Measurements from ENCODE around the gene MCM5.

Gene MCM5

DNA sequence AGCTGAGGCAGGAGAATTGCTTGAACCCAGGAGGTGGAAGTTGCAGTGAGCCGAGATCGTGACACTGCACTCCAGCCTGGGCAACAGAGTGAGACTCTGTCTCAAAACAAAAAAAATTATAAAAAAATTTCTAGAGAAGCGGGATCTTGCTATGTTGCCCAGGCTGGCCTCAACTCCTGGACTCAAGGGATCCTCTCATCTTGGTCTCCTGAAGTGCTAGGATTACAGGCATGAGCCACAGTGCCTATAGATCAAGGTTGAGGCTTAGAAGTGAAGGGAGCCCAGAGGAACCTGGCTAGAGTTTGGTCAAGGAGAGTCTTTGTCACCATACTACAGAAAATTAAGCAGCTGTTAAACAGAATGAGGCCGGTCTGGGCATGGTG lies 1.4 kb upstream of the MCM5 start:
- DNase-seq: peak in 1 of 10 donors; percentile 13
- intact Hi-C loops (cut with DNase I): no loop called here

DNA sequence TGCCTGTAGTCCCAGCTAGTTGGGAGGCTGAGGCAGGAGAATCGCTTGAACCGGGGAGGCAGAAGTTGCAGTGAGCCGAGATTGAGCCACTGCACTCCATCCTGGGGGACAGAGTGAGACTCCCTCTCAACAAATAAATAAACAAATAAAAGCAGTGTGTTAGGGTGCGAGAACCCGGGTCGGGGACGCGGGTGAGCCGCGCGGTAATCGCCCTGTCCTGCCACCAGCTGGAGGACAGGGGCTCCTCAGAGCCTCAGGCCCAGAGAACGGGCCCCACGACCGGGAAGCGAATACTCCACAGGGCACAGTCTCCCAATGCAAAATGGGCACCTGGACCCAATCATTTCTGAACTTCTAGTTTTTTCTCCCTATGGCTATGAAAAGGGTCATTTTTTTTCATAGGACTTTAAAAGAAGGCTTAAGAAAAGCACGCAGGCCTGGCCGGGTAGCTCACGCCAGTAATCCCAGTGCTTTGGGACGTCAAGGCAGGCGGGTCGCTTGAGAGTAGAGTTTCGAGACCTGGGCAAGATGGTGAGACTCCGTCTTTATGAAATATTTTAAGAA lies 744 bp upstream of the MCM5 start:
- DNase-seq: peak in 1 of 10 donors; percentile 55
- intact Hi-C loops (cut with DNase I): no loop called here

DNA sequence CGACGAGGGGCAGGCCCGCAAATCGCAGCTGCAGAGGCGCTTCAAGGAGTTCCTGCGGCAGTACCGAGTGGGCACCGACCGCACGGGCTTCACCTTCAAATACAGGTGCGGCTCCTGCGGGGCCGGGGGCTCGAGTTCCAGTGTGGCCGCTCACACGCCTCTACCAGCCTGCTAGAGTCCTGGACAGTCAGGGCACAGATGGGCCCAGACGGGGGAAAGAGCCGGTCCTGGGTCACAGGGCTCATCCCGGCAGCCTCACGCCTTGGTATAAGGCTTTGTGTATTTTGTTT lies 506 bp downstream of the MCM5 start:
- intact Hi-C loops (cut with DNase I): no loop called here
- peak in 1 of 10 donors; percentile 59 for DNase-seq

DNA sequence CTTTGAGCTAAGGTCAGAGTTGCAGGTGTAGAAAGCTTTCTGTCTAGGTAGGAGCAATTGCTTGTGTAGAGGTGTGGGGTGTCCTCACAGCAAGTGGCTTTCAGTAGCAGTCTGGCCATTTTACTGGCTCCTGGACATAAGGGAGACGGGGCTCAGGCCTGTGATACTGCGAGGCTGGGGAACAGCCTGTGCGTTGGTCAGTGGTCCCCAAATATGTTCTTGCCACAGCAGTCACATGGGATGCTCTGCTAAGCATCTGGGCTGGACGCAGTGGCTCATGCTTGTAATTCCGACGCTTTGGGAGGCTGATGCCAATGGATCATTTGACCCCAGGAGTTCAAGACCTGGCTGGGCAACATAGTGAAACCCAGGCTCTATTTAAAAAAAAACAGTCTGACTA lies 1.9 kb downstream of the MCM5 start:
- intact Hi-C loops (cut with DNase I): no loop called here
- no peak for DNase-seq

DNA sequence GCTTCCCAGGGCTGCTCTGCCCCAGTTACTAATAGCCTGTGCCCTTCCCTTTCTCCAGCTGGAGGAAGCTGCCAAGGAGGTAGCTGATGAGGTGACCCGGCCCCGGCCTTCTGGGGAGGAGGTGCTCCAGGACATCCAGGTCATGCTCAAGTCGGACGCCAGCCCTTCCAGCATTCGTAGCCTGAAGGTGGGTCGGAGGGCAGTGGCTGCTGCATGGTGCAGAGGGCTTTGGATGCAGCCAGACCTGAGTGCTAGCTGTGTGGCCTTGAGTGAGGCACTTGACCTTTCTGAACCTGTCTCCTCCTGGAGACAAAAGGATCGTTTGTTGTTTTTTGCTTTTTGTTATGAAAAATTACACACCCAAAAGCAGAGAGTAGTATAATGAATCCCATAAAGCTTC lies 3.4 kb downstream of the MCM5 start:
- intact Hi-C loops (cut with DNase I): no loop called here
- no peak for DNase-seq

DNA sequence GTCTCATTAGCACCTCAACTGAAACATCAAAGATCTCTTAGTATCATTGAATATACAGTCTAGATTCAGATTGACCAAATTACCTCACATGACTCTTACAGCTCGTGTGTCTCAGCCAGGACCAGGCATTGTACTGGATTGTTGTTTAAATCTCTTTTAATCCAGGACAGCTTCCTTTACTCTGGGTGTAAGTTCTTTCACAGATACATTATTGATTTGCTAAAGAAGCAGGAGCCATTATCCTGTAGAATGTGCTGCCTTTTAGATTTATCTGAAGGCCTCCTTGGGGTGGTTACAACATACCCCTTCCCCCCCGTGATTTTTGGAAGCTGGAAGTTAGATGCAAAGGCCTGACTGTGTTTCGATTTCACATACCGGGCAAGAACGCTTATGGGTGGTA lies 4.2 kb downstream of the MCM5 start:
- DNase-seq: no peak
- intact Hi-C loops (cut with DNase I): no loop called here

DNA sequence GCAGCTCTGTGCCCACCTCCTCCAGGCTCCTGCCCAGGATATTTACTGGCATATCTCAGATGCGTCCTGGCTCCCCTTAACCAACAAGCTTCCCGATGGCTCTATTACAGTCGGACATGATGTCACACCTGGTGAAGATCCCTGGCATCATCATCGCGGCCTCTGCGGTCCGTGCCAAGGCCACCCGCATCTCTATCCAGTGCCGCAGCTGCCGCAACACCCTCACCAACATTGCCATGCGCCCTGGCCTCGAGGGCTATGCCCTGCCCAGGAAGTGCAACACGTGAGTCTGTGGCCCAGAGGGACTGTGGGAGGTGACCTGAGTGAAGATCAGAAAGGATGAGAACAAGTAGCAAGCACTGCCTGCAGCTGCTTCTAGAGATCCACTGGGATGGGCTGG lies 6.5 kb downstream of the MCM5 start:
- DNase-seq: no peak
- intact Hi-C loops (cut with DNase I): no loop called here

DNA sequence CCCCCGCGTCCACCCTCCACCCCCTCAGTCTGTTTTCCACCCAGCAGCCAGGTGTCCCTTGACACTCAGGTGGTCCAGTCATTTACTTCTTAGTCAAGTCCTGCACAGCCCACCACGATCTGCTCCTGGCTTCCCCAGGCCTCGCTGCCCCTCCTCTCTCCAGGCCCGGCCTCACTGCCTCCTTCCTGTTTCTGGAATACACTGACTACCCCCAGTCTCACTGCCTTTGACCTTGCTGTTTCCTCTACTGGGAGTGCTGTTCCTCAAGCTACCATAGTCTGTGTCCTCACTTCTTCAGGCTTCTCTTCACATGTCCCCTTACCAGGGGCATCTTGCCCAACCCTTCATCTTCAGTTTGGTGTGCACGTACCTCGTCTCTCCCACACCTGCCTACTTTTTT lies 7.4 kb downstream of the MCM5 start:
- intact Hi-C loops (cut with DNase I): no loop called here
- no peak for DNase-seq

DNA sequence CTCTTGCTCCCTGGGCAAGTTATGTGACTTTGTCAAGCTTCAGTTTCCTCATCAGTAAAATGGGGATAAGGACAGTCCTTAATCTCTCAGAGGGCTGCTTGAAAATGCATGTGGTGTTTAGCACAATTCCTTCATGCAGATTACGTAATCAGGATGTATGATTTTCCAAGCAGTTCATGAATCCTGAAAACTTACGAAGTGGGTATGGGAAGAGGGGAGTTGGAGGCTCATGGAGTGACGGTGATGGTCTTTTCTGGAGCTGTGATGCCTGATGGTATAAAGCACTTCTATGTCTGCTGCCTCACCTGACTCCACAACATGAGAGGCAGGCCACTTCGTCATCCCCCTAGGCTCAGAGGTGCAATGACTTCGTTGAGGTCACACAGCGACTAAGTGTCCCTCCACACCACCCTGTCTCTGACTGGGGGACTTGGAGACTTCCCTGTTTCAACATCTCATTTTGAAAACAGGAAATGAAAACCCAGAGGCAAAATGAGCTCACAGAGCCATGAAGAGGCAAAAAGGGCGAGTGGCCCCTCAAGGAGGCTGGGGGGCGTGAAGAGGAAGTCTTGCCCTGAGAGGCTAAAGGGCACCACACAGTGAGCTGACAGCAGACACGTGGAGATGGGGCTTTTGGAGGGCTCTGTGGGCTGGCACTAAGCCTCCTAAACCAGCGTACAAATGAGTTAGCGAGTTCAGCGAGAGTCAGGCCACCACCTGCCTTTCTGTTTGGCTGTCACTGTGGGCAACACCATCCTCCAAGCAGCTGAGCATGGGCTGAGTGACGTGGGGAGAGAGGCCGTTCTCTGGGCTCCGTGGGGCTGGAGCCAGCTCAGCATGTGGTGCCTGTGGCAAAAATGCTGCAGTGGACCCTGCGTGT lies 10.1 kb downstream of the MCM5 start:
- intact Hi-C loops (cut with DNase I): no loop called here
- peak in 5 of 10 donors; percentile 16 to 88 (median 18) for DNase-seq

DNA sequence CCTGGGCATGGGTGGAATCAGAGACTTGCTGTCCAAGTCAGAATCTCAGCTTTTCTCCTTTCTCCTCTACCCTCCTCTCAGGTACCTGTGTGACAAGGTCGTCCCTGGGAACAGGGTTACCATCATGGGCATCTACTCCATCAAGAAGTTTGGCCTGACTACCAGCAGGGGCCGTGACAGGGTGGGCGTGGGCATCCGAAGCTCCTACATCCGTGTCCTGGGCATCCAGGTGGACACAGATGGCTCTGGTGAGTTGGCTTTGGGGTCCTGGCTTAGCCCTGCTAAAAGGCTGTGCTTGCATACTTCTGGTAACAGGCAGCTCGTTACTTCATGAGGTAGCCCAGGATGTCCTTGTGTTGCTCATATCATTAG lies 10.7 kb downstream of the MCM5 start:
- intact Hi-C loops (cut with DNase I): no loop called here
- no peak for DNase-seq

DNA sequence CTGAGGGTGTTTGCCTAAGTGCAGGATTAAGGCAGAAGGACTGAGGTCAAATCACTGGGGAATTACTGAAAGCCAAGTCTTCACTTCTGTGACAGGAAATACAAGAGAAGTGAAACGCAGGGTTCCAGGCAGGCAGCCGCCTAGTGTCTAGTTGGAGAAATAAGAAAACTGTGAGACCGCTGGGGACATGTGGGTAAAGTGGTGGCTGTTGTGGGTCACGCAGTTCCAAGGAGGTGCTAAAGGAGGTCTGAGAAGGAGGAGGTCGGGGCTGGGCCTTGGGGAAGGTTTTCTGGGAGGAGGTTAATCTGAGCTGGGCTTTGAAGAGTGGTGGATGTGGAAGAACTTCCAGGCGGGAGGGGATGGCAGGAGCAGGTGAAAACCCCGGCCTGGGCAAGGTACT lies 11.2 kb downstream of the MCM5 start:
- DNase-seq: no peak

DNA sequence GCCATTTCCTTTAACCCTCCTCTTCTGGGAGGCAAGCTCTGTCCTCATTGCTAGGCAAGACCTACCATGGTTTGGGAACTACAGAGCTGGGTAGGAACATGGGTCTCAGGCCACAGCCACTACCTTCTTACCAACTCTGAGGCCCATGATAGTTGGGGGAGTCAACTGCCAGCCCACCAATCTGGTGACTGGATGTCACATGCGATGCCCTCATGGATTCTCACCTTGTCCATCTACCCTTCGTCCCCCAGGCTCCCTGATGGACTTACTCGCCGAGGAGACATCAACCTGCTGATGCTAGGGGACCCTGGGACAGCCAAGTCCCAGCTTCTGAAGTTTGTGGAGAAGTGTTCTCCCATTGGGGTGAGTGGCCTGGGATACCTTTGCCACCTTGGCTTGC lies 13.7 kb downstream of the MCM5 start:
- DNase-seq: no peak
- intact Hi-C loops (cut with DNase I): no loop called here

More for the DNA sequence above, 11.2 kb downstream of the MCM5 start:
- intact Hi-C loops (cut with DNase I): no loop called here

DNA sequence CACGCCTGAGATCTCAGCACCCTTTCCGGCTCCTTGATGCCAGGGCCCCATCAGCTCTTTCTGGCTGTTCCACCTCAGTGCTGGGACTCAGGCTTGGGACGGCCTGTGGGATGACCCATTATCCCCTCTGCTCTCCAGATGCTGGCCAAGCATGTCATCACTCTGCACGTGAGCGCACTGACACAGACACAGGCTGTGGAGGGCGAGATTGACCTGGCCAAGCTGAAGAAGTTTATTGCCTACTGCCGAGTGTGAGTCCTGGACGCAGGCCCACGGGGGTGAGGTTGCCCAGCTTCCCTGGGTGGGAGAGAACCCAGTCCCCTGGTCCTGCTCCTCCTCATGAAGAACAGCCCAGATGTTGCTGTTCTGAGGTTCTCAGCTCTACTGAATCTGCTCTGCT lies 17.7 kb downstream of the MCM5 start:
- DNase-seq: no peak
- intact Hi-C loops (cut with DNase I): no loop called here

DNA sequence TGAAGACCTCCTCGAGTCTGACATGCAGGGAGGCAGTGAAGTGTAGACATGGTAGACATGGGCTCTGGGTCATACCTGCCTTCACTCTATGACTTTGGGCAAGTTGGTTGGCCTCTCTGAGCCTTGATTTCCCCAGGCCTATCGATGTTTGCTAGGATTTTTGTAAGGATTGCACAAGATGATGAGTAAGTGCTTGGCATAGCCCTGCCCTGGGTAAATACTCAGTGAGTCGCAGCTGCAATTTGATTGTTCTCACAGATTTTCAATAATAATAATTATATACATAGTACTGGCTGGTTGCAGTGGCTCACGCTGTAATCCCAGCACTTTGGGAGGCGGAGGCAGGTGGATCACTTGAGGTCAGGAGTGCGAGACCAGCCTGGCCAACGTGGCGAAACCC lies 18.1 kb downstream of the MCM5 start:
- peak in 1 of 10 donors; percentile 16 for DNase-seq
- intact Hi-C loops (cut with DNase I): no loop called here

DNA sequence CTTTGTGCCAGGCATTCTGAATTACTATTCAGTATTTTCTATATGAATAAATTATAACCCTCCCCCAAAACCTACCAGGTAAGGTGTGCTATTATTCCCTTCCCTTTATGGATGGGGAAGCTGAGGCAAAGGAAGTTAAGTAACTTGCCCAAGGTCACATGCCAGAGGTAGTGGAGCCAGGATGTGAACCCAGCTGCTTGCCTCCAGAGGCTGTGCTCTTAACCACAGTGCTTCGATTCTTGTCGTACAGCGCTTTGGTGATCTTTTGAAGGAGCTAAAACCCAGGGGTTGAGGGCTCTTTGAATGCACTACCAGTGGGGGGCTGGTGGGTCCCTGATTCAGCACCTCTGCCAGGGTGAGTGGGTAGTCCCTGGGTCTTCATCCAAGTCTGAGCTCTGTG lies 18.8 kb downstream of the MCM5 start:
- DNase-seq: no peak
- intact Hi-C loops (cut with DNase I): no loop called here

DNA sequence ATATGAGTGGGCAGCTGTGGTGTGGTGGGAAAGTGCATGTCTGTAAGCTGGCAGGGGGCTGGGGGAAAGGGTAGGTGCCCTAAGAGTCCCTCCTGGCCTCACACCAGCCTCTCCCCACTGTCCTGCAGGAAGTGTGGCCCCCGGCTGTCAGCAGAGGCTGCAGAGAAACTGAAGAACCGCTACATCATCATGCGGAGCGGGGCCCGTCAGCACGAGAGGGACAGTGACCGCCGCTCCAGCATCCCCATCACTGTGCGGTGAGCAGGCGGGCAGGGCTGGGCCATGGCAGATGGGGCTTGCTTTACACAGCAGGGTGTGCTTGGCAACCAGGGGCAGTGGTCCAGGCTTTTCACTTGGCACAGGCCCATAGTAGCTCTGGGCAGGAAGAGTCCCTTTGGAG lies 19.8 kb downstream of the MCM5 start:
- DNase-seq: peak in 1 of 10 donors; percentile 56
- intact Hi-C loops (cut with DNase I): no loop called here

DNA sequence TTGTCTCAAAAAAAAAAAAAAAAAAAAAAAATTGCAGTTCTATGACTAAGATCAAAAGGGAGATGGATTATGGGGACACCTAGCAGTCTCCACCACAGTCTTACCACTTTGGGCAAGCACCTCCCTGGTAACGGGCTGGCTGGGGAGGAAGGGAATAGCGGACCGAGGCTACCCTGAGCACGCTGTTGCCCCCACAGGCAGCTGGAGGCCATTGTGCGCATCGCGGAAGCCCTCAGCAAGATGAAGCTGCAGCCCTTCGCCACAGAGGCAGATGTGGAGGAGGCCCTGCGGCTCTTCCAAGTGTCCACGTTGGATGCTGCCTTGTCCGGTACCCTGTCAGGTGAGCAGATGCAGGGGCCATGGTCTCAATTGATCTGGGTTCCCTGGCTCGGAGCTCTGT lies 21.2 kb downstream of the MCM5 start:
- peak in 1 of 10 donors; percentile 36 for DNase-seq
- intact Hi-C loops (cut with DNase I): no loop called here

DNA sequence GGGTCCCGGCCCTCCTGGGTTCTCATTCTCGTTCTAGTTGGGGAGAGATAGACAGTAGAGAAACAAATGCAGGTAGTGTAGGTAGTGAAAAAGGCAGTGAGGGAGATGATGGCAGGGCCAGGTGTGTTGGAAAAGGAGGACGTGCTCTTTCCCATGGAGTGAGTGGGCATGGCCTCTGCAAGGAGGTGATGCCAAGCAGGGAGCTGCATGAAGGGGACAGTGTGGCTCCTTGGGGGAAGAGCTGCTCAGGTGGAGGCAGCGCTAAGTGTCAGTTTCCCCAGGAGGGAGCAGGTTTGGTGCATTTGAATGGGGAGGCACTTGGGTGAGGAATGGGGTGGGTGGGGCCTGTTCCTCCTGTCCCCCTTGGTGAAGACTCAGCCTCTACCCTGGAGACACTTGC lies 22.2 kb downstream of the MCM5 start:
- peak in 1 of 10 donors; percentile 21 for DNase-seq
- intact Hi-C loops (cut with DNase I): no loop called here

DNA sequence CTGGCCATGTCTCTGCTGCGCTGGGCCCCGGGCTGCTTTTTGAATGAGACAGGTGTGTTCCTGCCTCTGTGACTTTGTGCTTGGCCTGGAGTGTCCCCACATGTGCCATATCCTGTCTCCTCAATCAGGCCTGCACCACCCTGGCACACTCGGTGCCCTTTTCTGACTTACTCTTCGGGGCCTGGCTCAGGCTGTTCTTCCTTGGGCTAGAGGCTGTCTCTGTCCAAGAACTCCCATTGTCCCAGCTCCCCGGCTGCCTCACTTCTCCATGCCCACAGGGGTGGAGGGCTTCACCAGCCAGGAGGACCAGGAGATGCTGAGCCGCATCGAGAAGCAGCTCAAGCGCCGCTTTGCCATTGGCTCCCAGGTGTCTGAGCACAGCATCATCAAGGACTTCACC lies 23.0 kb downstream of the MCM5 start:
- DNase-seq: peak in 1 of 10 donors; percentile 74
- intact Hi-C loops (cut with DNase I): no loop called here

DNA sequence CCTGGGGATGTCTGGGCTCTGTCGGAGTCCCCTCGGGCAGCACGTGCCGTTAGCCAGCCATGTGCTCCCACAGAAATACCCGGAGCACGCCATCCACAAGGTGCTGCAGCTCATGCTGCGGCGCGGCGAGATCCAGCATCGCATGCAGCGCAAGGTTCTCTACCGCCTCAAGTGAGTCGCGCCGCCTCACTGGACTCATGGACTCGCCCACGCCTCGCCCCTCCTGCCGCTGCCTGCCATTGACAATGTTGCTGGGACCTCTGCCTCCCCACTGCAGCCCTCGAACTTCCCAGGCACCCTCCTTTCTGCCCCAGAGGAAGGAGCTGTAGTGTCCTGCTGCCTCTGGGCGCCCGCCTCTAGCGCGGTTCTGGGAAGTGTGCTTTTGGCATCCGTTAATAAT lies 24.1 kb downstream of the MCM5 start:
- intact Hi-C loops (cut with DNase I): no loop called here
- DNase-seq: peak in 2 of 10 donors; percentile 71 to 77

DNA sequence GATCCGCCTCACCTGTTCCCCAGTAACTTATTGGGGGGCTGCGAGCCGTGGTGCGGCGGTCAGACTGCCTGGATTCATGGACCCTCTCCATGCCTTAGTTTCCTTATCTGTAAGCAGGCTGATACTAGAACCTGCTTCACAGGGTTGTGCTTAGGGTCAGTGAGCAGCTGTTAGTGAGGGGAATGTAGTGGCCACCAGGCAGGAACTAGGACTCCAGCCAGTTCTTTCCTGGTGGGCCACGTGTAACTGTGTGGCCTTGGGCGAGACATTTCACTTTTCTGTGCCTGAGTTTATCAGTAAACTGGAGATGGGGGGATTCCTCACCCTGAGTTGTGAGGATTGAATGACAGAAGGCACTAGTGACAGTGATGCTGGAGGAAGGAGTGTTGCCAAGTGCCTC lies 24.8 kb downstream of the MCM5 start:
- intact Hi-C loops (cut with DNase I): no loop called here
- no peak for DNase-seq

DNA sequence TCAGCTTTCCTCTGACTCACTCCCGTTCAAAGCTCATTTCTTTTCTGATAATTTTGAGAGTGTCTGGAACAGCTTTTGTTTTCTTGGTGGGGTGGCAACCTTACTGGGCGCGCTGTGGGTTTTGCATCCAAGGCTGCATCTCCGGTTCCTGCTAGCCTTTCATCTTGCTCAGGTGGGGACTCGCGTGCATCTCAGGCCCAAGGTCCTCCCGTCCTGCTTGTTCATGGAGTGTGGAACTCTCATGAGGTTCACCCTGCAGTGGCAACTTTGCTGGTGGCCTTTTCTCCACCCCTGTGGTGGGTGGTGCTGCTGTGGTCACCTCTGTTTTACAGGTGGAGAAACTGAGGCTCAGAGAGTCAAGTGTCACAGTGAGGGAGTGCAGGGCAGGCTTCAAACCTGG lies 25.6 kb downstream of the MCM5 start:
- peak in 2 of 10 donors; percentile 52 to 76 for DNase-seq
- intact Hi-C loops (cut with DNase I): no loop called here

All from posterior cingulate gyrus (tissue), 11 donors.